T-helper 2 cell treated with Interferon-gamma antibody and Interleukin-4, amounts not matched to agents 5 μg/mL and 100 μg/mL, for 36 hours (primary cell): ENCODE data around the gene NUMB.

Source experiments
- DNase-seq: peaks from one replicate; pipeline ENCODE4 v3.0.0; 2021; ENCODE audit warnings: low spot score
- H3K27ac Mint-ChIP-seq: one replicate; pipeline ENCODE4 v1.8.0; 2021; ENCODE audit warnings: mild to moderate bottlenecking, mixed read lengths
- H3K27me3 Mint-ChIP-seq: one replicate; pipeline ENCODE4 v1.8.0; 2021; ENCODE audit warnings: low read depth, mixed read lengths
- H3K36me3 Mint-ChIP-seq: one replicate; pipeline ENCODE4 v1.8.0; 2021; ENCODE audit warnings: low read depth, mixed read lengths
- H3K4me1 Mint-ChIP-seq: one replicate; pipeline ENCODE4 v1.8.0; 2021; ENCODE audit warnings: low read depth, mixed read lengths
- H3K4me3 Mint-ChIP-seq: one replicate; pipeline ENCODE4 v1.8.0; 2022; ENCODE audit warnings: mild to moderate bottlenecking, moderate library complexity, mixed read lengths
- H3K9me3 Mint-ChIP-seq: one replicate; pipeline ENCODE4 v1.8.0; 2021; ENCODE audit warnings: mixed read lengths

Gene NUMB

GRCh38 chr14:73249108-73249507 is 209.2 kb downstream of the NUMB start:
- H3K36me3 Mint-ChIP-seq: no peaks in the 10 kb centered on the region
- no peak overlapping the region for H3K4me3 Mint-ChIP-seq
- H3K4me1 Mint-ChIP-seq: peaks cover 20% of the 10 kb centered on the region
- no peak overlapping the region for H3K27ac Mint-ChIP-seq
- DNase-seq: no peak
- no peaks in the 10 kb centered on the region for H3K9me3 Mint-ChIP-seq
- peaks cover 16% of the 10 kb centered on the region for H3K27me3 Mint-ChIP-seq

- no peak overlapping the region for H3K4me3 Mint-ChIP-seq
- H3K9me3 Mint-ChIP-seq: no peaks in the 10 kb centered on the region
- no peak for DNase-seq
- H3K27ac Mint-ChIP-seq: peak overlapping the region; percentile 21
- H3K4me1 Mint-ChIP-seq: peaks cover 21% of the 10 kb centered on the region
- peaks cover 23% of the 10 kb centered on the region for H3K27me3 Mint-ChIP-seq
- H3K36me3 Mint-ChIP-seq: no peaks in the 10 kb centered on the region
Measured at GRCh38 chr14:73248108-73248868, 210.1 kb downstream of the NUMB start.

- Mint-ChIP-seq H3K4me1 (peaks cover 25% of the 10 kb centered on the region), H3K9me3 (no peaks in the 10 kb centered on the region), H3K4me3 (peak overlapping the region; percentile 81), H3K27me3 (peaks cover 36% of the 10 kb centered on the region), H3K36me3 (no peaks in the 10 kb centered on the region), H3K27ac (no peak overlapping the region)
- no peak for DNase-seq
Measured at GRCh38 chr14:73246387-73247150, 211.8 kb downstream of the NUMB start.

GRCh38 chr14:73245480-73246325 is 212.6 kb downstream of the NUMB start:
- no peaks in the 10 kb centered on the region for H3K9me3 Mint-ChIP-seq
- peak; percentile 45 for DNase-seq
- H3K36me3 Mint-ChIP-seq: no peaks in the 10 kb centered on the region
- H3K4me3 Mint-ChIP-seq: peak overlapping the region; percentile 81
- no peak overlapping the region for H3K27ac Mint-ChIP-seq
- peaks cover 45% of the 10 kb centered on the region for H3K27me3 Mint-ChIP-seq
- H3K4me1 Mint-ChIP-seq: peaks cover 25% of the 10 kb centered on the region

GRCh38 chr14:73244541-73245290 is 213.6 kb downstream of the NUMB start:
- peak overlapping the region; percentile 40 for H3K4me3 Mint-ChIP-seq
- H3K36me3 Mint-ChIP-seq: no peaks in the 10 kb centered on the region
- peaks cover 52% of the 10 kb centered on the region for H3K27me3 Mint-ChIP-seq
- H3K9me3 Mint-ChIP-seq: no peaks in the 10 kb centered on the region
- no peak overlapping the region for H3K27ac Mint-ChIP-seq
- no peak for DNase-seq
- peaks cover 25% of the 10 kb centered on the region for H3K4me1 Mint-ChIP-seq

- Mint-ChIP-seq H3K4me1 (peaks cover 23% of the 10 kb centered on the region), H3K9me3 (no peaks in the 10 kb centered on the region), H3K27ac (no peak overlapping the region), H3K27me3 (peaks cover 61% of the 10 kb centered on the region), H3K4me3 (no peak overlapping the region), H3K36me3 (no peaks in the 10 kb centered on the region)
- no peak for DNase-seq
Measured at GRCh38 chr14:73243748-73244147, 214.6 kb downstream of the NUMB start.

GRCh38 chr14:73243341-73243740 is 215.0 kb downstream of the NUMB start:
- Mint-ChIP-seq H3K4me1 (peaks cover 25% of the 10 kb centered on the region), H3K4me3 (no peak overlapping the region), H3K9me3 (no peaks in the 10 kb centered on the region), H3K27ac (no peak overlapping the region), H3K36me3 (no peaks in the 10 kb centered on the region), H3K27me3 (peaks cover 65% of the 10 kb centered on the region)
- DNase-seq: no peak

- no peak for DNase-seq
- Mint-ChIP-seq H3K4me3 (peak overlapping the region; percentile 2), H3K27me3 (peaks cover 67% of the 10 kb centered on the region), H3K4me1 (peaks cover 17% of the 10 kb centered on the region), H3K27ac (no peak overlapping the region), H3K36me3 (no peaks in the 10 kb centered on the region), H3K9me3 (no peaks in the 10 kb centered on the region)
Measured at GRCh38 chr14:73242357-73242901, 215.9 kb downstream of the NUMB start.

- Mint-ChIP-seq H3K36me3 (peaks cover 2% of the 10 kb centered on the region), H3K27me3 (peaks cover 70% of the 10 kb centered on the region), H3K27ac (no peak overlapping the region), H3K9me3 (no peaks in the 10 kb centered on the region), H3K4me1 (peaks cover 16% of the 10 kb centered on the region), H3K4me3 (no peak overlapping the region)
- no peak for DNase-seq
Measured at GRCh38 chr14:73241481-73242165, 216.7 kb downstream of the NUMB start.

- no peaks in the 10 kb centered on the region for H3K9me3 Mint-ChIP-seq
- peaks cover 14% of the 10 kb centered on the region for H3K4me1 Mint-ChIP-seq
- no peak overlapping the region for H3K27ac Mint-ChIP-seq
- DNase-seq: no peak
- H3K4me3 Mint-ChIP-seq: no peak overlapping the region
- H3K27me3 Mint-ChIP-seq: peaks cover 74% of the 10 kb centered on the region
- peaks cover 2% of the 10 kb centered on the region for H3K36me3 Mint-ChIP-seq
Measured at GRCh38 chr14:73240816-73241480, 217.4 kb downstream of the NUMB start.

GRCh38 chr14:73239393-73240241 is 218.7 kb downstream of the NUMB start:
- DNase-seq: no peak
- H3K9me3 Mint-ChIP-seq: no peaks in the 10 kb centered on the region
- H3K4me1 Mint-ChIP-seq: peaks cover 14% of the 10 kb centered on the region
- H3K4me3 Mint-ChIP-seq: no peak overlapping the region
- H3K27ac Mint-ChIP-seq: no peak overlapping the region
- H3K27me3 Mint-ChIP-seq: peaks cover 83% of the 10 kb centered on the region
- peaks cover 2% of the 10 kb centered on the region for H3K36me3 Mint-ChIP-seq

GRCh38 chr14:73238941-73239340 is 219.4 kb downstream of the NUMB start:
- H3K4me3 Mint-ChIP-seq: no peak overlapping the region
- no peak for DNase-seq
- no peaks in the 10 kb centered on the region for H3K9me3 Mint-ChIP-seq
- H3K4me1 Mint-ChIP-seq: peaks cover 14% of the 10 kb centered on the region
- peaks cover 2% of the 10 kb centered on the region for H3K36me3 Mint-ChIP-seq
- no peak overlapping the region for H3K27ac Mint-ChIP-seq
- H3K27me3 Mint-ChIP-seq: peaks cover 83% of the 10 kb centered on the region
